ENCODE measurements around the gene KCTD19. TPM values are rescaled to one million over a fixed set of nuclear protein-coding genes. Genes with fewer than 3 reads are reported as not detected.

KCTD19 gene
- total RNA-seq, 4 donors from 2014 or later: under 0.01 to 2.3 (median 0.25) TPM

DNA sequence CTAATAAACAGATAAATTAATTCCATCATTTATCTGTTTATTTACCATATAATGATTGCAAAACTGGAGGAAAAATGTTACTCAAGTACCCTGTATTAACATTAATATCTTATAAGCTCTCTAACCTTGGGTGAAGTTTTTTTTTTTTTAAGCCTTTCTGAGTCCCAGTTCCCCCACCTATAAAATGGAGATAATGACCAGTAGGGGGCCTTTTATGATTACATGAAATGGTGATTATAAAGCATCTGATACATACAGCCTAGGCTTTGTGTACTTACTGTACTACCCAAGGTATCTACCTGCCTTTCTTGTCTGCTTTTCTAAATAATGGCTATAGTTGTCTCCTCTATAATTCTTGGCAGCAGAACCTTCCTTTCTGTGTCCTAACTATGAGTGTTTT lies 22.6 kb upstream of the KCTD19 start:
- TF ChIP-seq CTCF (IDR thresholded peaks at IDR 0.05) (peak in 3 of 5 experiments; percentile 29 to 35 (median 29)), POLR2A (IDR thresholded peaks at IDR 0.05) (no peak)

GRCh38 chr16:67346341-67346740 lies 19.8 kb upstream of the KCTD19 start:
- Histone ChIP-seq H3K4me1 (no peaks in the 10 kb centered on the region), H3K4me3 (no peak overlapping the region), H3K36me3 (no peaks in the 10 kb centered on the region), H3K27ac (no peak overlapping the region), H3K27me3 (no peaks in the 10 kb centered on the region), H3K9me3 (no peaks in the 10 kb centered on the region)
- DNase-seq (ENCODE audit: low spot score in 2 of 2): no peak
- TF ChIP-seq POLR2A (IDR thresholded peaks at IDR 0.05) (no peak), CTCF (IDR thresholded peaks at IDR 0.05) (no peak), EP300 (IDR thresholded peaks at IDR 0.05) (no peak)
- 78 to 82% methylated on average over 3 of the region's 3 CpGs for WGBS, 2 donors

More for the DNA sequence above, 22.6 kb upstream of the KCTD19 start:
- Histone ChIP-seq H3K9me3 (no peaks in the 10 kb centered on the region), H3K27me3 (no peaks in the 10 kb centered on the region), H3K36me3 (no peaks in the 10 kb centered on the region), H3K4me3 (no peak overlapping the region), H3K4me1 (no peaks in the 10 kb centered on the region), H3K27ac (no peak overlapping the region)
- DNase-seq (ENCODE audit: low spot score in 2 of 2): no peak

GRCh38 chr16:67345401-67345800 lies 18.9 kb upstream of the KCTD19 start:
- Histone ChIP-seq H3K9me3 (no peaks in the 10 kb centered on the region), H3K4me3 (no peak overlapping the region), H3K36me3 (no peaks in the 10 kb centered on the region), H3K27ac (no peak overlapping the region), H3K27me3 (no peaks in the 10 kb centered on the region), H3K4me1 (no peaks in the 10 kb centered on the region)
- 62 to 70% methylated on average over 1 of the region's 1 CpG for WGBS, 2 donors
- no peak for DNase-seq (ENCODE audit: low spot score in 2 of 2)
- TF ChIP-seq EP300 (IDR thresholded peaks at IDR 0.05): no peak
- no peak for TF ChIP-seq POLR2A (IDR thresholded peaks at IDR 0.05)
- no peak for TF ChIP-seq CTCF (IDR thresholded peaks at IDR 0.05)

DNA sequence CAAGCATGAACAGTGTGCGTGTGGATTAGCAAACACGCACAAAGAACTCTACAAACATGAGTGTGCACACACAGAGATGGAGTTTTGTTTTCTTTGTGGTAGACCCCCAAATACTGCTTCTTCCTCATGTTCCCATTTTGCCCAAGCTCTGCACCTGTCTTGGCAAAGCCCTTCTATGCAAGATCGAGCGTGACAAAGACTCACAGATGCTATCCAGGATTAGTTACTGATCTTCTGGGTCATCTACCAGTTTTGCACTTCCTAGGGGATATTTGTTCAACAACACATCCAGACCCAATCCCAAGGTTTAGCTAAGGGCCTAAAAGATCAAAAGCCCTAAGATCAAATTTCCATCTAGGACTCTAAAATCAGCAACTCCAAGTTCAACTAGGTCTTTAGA lies 16.1 kb upstream of the KCTD19 start:
- no peaks in the 10 kb centered on the region for H3K27me3 ChIP-seq
- H3K4me1 ChIP-seq: no peaks in the 10 kb centered on the region
- TF ChIP-seq EP300 (IDR thresholded peaks at IDR 0.05) (no peak), POLR2A (IDR thresholded peaks at IDR 0.05) (no peak), CTCF (IDR thresholded peaks at IDR 0.05) (no peak)
- no peaks in the 10 kb centered on the region for H3K36me3 ChIP-seq
- H3K9me3 ChIP-seq: no peaks in the 10 kb centered on the region
- no peak overlapping the region for H3K4me3 ChIP-seq
- H3K27ac ChIP-seq: no peak overlapping the region
- 93 to 95% methylated on average over 4 of the region's 4 CpGs for WGBS, 2 donors
- DNase-seq (ENCODE audit: low spot score in 2 of 2): no peak

GRCh38 chr16:67341250-67341649 lies 14.7 kb upstream of the KCTD19 start:
- WGBS, 2 donors: 87 to 92% methylated on average over 3 of the region's 3 CpGs
- H3K27me3 ChIP-seq: no peaks in the 10 kb centered on the region
- H3K4me3 ChIP-seq: no peak overlapping the region
- no peaks in the 10 kb centered on the region for H3K4me1 ChIP-seq
- TF ChIP-seq EP300 (IDR thresholded peaks at IDR 0.05): no peak
- TF ChIP-seq CTCF (IDR thresholded peaks at IDR 0.05): no peak
- TF ChIP-seq POLR2A (IDR thresholded peaks at IDR 0.05): no peak
- H3K36me3 ChIP-seq: no peaks in the 10 kb centered on the region
- DNase-seq (ENCODE audit: low spot score in 2 of 2): no peak
- no peaks in the 10 kb centered on the region for H3K9me3 ChIP-seq
- no peak overlapping the region for H3K27ac ChIP-seq

Measured in tibial nerve (tissue), 4 donors.